GM15510 (cell line): Measurements from ENCODE around the gene FAN1.

Source experiments
- POLR2A ChIP-seq: IDR thresholded peaks from 3 replicates; pipeline ENCODE4 v1.6.1; 2011; ENCODE audit warnings: borderline replicate concordance; ENCODE audit not compliant: insufficient read length; ENCODE audit errors: extremely low read depth

Gene FAN1

GRCh38 chr15:30973379-30973778, 69.7 kb downstream of the FAN1 start:
- TF ChIP-seq POLR2A: no peak

- no peak for TF ChIP-seq POLR2A
These were observed 70.4 kb downstream of the FAN1 start for GRCh38 chr15:30974112-30974511.

- no peak for TF ChIP-seq POLR2A
These were observed 74.6 kb downstream of the FAN1 start for GRCh38 chr15:30978328-30978727.

GRCh38 chr15:30979457-30979856, 75.7 kb downstream of the FAN1 start:
- no peak for TF ChIP-seq POLR2A

GRCh38 chr15:30984118-30984517, 80.4 kb downstream of the FAN1 start:
- no peak for TF ChIP-seq POLR2A

GRCh38 chr15:30984542-30984941, 80.8 kb downstream of the FAN1 start:
- TF ChIP-seq POLR2A: no peak

- no peak for TF ChIP-seq POLR2A
These were observed 81.4 kb downstream of the FAN1 start for GRCh38 chr15:30985081-30985531.

GRCh38 chr15:30990036-30990435, 86.3 kb downstream of the FAN1 start:
- no peak for TF ChIP-seq POLR2A

- TF ChIP-seq POLR2A: no peak
These were observed 86.9 kb downstream of the FAN1 start for GRCh38 chr15:30990446-30991254.

GRCh38 chr15:30991255-30992235, 87.8 kb downstream of the FAN1 start, which contains the start of gene MTMR10:
Gene MTMR10, minus strand, starts transcription at chr15:30991628. Its CDS starts 122 bp downstream, at chr15:30991506.
- peak; percentile 96 for TF ChIP-seq POLR2A

GRCh38 chr15:30992249-30992864, 88.6 kb downstream of the FAN1 start:
- TF ChIP-seq POLR2A: no peak
